HCT116 (cell line): ENCODE measurements around the gene UBQLNL. TPM values are rescaled to one million over a fixed set of nuclear protein-coding genes. Genes with fewer than 3 reads are reported as not detected.

ENCODE experiments used
- ATAC-seq: fragments of 200-7000 bp; cut with Tn5 transposase; 2 replicates; pipeline ENCODE4 v1.9.1; 2020; ENCODE audit warnings: mild to moderate bottlenecking, moderate library complexity
- BruUV-seq: library from RNA; stranded (reverse); fragments of 400-500 nt; replicated peaks from 2 replicates; lab custom pipeline; 2021; lab: Mats Ljungman, UMichigan
- CTCF ChIA-PET: fragments of 300-600 bp; sonication (Branson Sonifier 250); formaldehyde crosslinking; loops from one replicate; lab custom pipeline; 2021; ENCODE audit warnings: antibody characterized with exemption; lab: Charles Lee
- POLR2A ChIA-PET: fragments of 300-600, 350-600 bp; sonication (Branson Sonifier 250); formaldehyde crosslinking; loops from one replicate; lab custom pipeline; 2021; ENCODE audit warnings: antibody characterized with exemption; lab: Charles Lee
- RAD21 ChIA-PET, 2 experiments: fragments of 300-600 bp; sonication (Branson Sonifier 250); formaldehyde crosslinking; loops; one replicate each; lab custom pipeline; 2023; ENCODE audit warnings: low total read pairs in 2 of 2; ENCODE audit not compliant: uncharacterized antibody in 2 of 2, unreplicated experiment in 2 of 2, low non-redundant PET in 1 of 2; lab: Charles Lee
- DNase-seq: peaks from one replicate; pipeline ENCODE4 v3.0.0-alpha.2; 2010; ENCODE audit warnings: low read depth, low spot score
- H2AFZ ChIP-seq: fragments of 200-600 bp; shearing (Covaris generic), sonication (generic); 2 replicates; pipeline ENCODE4 v1.6.1; 2017; ENCODE audit warnings: low read depth, mixed run types, mixed read lengths, antibody characterized with exemption, low read length; ENCODE audit not compliant: poor library complexity, severe bottlenecking
- H3K27ac ChIP-seq: 2 replicates; pipeline ENCODE4 v1.5.1; 2012; ENCODE audit warnings: low read depth, low read length
- H3K27me3 ChIP-seq: fragments of 200-600 bp; sonication (generic); 2 replicates; pipeline ENCODE4 v1.6.1; 2016; ENCODE audit warnings: mixed run types, low read length, mixed read lengths; ENCODE audit not compliant: insufficient read depth
- H3K36me3 ChIP-seq, 2 experiments: fragments of 200-500 bp in 1 of 2; fragments of 200-600 bp in 1 of 2; sonication (Bioruptor generic) in 1 of 2; sonication (generic) in 1 of 2; 2 replicates each; pipeline versions ENCODE4 v1.5.1 to v1.6.1; 2014 to 2016; ENCODE audit warnings: low read length in 2 of 2, inconsistent platforms in 1 of 2, mixed read lengths in 1 of 2, mixed run types in 1 of 2; ENCODE audit not compliant: insufficient read depth in 2 of 2, control insufficient read depth in 1 of 2
- H3K4me1 ChIP-seq, 2 experiments: fragments of 200-600 bp in 1 of 2; sonication (generic) in 1 of 2; 2 replicates each; pipeline versions ENCODE4 v1.5.1 to v1.6.1; 2012 to 2017; ENCODE audit warnings: low read length in 2 of 2, inconsistent platforms in 1 of 2, mild to moderate bottlenecking in 1 of 2, mixed read lengths in 1 of 2, mixed run types in 1 of 2, moderate library complexity in 1 of 2; ENCODE audit not compliant: insufficient read depth in 2 of 2, control insufficient read depth in 1 of 2
- H3K4me2 ChIP-seq: fragments of 200-600 bp; sonication (generic); 2 replicates; pipeline ENCODE4 v1.6.1; 2017; ENCODE audit warnings: mixed run types, low read length, mixed read lengths
- H3K4me3 ChIP-seq, 2 experiments: fragments of 200-600 bp in 1 of 2; sonication (generic) in 1 of 2; replicated peaks in 1 of 2; 2 replicates each; pipeline ENCODE4 v1.5.1; 2011 to 2016; ENCODE audit warnings: low read length in 2 of 2, control low read depth in 1 of 2, low read depth in 1 of 2, mild to moderate bottlenecking in 1 of 2, mixed read lengths in 1 of 2, mixed run types in 1 of 2
- H3K79me2 ChIP-seq: fragments of 200-600 bp; sonication (generic); 2 replicates; pipeline ENCODE4 v1.6.1; 2017; ENCODE audit warnings: mild to moderate bottlenecking, mixed run types, low read length, moderate library complexity, mixed read lengths; ENCODE audit not compliant: insufficient read depth
- H3K9ac ChIP-seq: fragments of 200-600 bp; sonication (generic); 2 replicates; pipeline ENCODE4 v1.6.1; 2016; ENCODE audit warnings: low read length, mixed read lengths
- H3K9me2 ChIP-seq: fragments of 200-600 bp; sonication (generic), shearing (Covaris generic); 2 replicates; pipeline ENCODE4 v1.6.1; 2017; ENCODE audit warnings: mixed run types, mild to moderate bottlenecking, moderate library complexity; ENCODE audit not compliant: insufficient read depth
- H3K9me3 ChIP-seq, 2 experiments: fragments of 200-500 bp in 1 of 2; fragments of 200-600 bp in 1 of 2; sonication (Bioruptor generic) in 1 of 2; sonication (generic) in 1 of 2; 2 replicates each; pipeline ENCODE4 v1.6.1; 2014 to 2017; ENCODE audit warnings: low read length in 2 of 2, mixed read lengths in 2 of 2, inconsistent platforms in 1 of 2, low read depth in 1 of 2, mild to moderate bottlenecking in 1 of 2, mixed run types in 1 of 2, moderate library complexity in 1 of 2; ENCODE audit not compliant: control insufficient read depth in 1 of 2, insufficient read depth in 1 of 2
- H4K20me1 ChIP-seq: fragments of 200-600 bp; sonication (generic), shearing (Covaris generic); 2 replicates; pipeline ENCODE4 v1.6.1; 2017; ENCODE audit warnings: mixed run types, mild to moderate bottlenecking, moderate library complexity; ENCODE audit not compliant: insufficient read depth
- ATF3 ChIP-seq: IDR thresholded peaks from 2 replicates; pipeline ENCODE4 v1.6.1; 2012
- CTCF ChIP-seq, 3 experiments: fragments of 200-600 bp in 1 of 3; sonication (generic) in 1 of 3; IDR thresholded peaks in 2 of 3; conservative IDR thresholded peaks in 1 of 3; 2 replicates each; pipeline ENCODE4 v1.5.1; 2012 to 2017; ENCODE audit warnings: low read depth in 2 of 3, low read length in 2 of 3, antibody characterized with exemption in 1 of 3, borderline replicate concordance in 1 of 3, control low read depth in 1 of 3, mild to moderate bottlenecking in 1 of 3, mixed read lengths in 1 of 3, mixed run types in 1 of 3, moderate library complexity in 1 of 3; ENCODE audit not compliant: insufficient read depth in 1 of 3
- EGR1 ChIP-seq: IDR thresholded peaks from 2 replicates; pipeline ENCODE4 v1.6.1; 2012; ENCODE audit warnings: low read depth
- ELF1 ChIP-seq: IDR thresholded peaks from 2 replicates; pipeline ENCODE4 v1.6.1; 2012; ENCODE audit warnings: low read depth, borderline replicate concordance
- EZH2phosphoT487 ChIP-seq: fragments of 200-600 bp; IDR thresholded peaks from 2 replicates; pipeline ENCODE4 v1.6.1; 2018; ENCODE audit warnings: antibody characterized with exemption, borderline replicate concordance
- FOSL1 ChIP-seq: IDR thresholded peaks from 2 replicates; pipeline ENCODE4 v1.6.1; 2012; ENCODE audit warnings: low read depth
- JUND ChIP-seq: IDR thresholded peaks from 2 replicates; pipeline ENCODE4 v1.6.1; 2012
- MAX ChIP-seq: IDR thresholded peaks from 2 replicates; pipeline ENCODE4 v1.6.1; 2012
- POLR2A ChIP-seq: IDR thresholded peaks from 2 replicates; pipeline ENCODE4 v1.7.0; 2011; ENCODE audit warnings: borderline replicate concordance; ENCODE audit not compliant: insufficient read depth, insufficient read length; ENCODE audit errors: extremely low read depth
- POLR2AphosphoS5 ChIP-seq: IDR thresholded peaks from 2 replicates; pipeline ENCODE4 v1.6.1; 2011; ENCODE audit warnings: mild to moderate bottlenecking, low read depth, low read length, moderate library complexity
- RAD21 ChIP-seq: IDR thresholded peaks from 2 replicates; pipeline ENCODE4 v1.6.1; 2012; ENCODE audit warnings: low read depth, mild to moderate bottlenecking
- SIN3A ChIP-seq: IDR thresholded peaks from 2 replicates; pipeline ENCODE4 v1.6.1; 2012; ENCODE audit warnings: low read depth
- SRF ChIP-seq: IDR thresholded peaks from 2 replicates; pipeline ENCODE4 v1.6.1; 2012; ENCODE audit warnings: low read depth
- TCF7L2 ChIP-seq: IDR thresholded peaks from 2 replicates; pipeline ENCODE4 v1.7.0; 2011; ENCODE audit warnings: borderline replicate concordance, inconsistent platforms; ENCODE audit not compliant: insufficient read depth, insufficient read length; ENCODE audit errors: extremely low read depth
- YY1 ChIP-seq: IDR thresholded peaks from 2 replicates; pipeline ENCODE4 v1.6.1; 2011; ENCODE audit warnings: low read length, low read depth, moderate library complexity, mild to moderate bottlenecking; ENCODE audit not compliant: insufficient replicate concordance; ENCODE audit errors: extremely low read depth
- ZBTB33 ChIP-seq: IDR thresholded peaks from 2 replicates; pipeline ENCODE4 v1.6.1; 2011; ENCODE audit warnings: mild to moderate bottlenecking, low read length, moderate library complexity; ENCODE audit not compliant: insufficient replicate concordance; ENCODE audit errors: extremely low read depth
- ZFX ChIP-seq: fragments of 450-650 bp; IDR thresholded peaks from 2 replicates; pipeline ENCODE4 v1.6.1; 2017
- ZNF274 ChIP-seq: fragments of 200-500 bp; sonication (Bioruptor generic); IDR thresholded peaks from 2 replicates; pipeline ENCODE4 v1.6.1; 2014; ENCODE audit warnings: mild to moderate bottlenecking, low read depth, low read length, inconsistent platforms
- intact Hi-C: fragments of 100-400 bp; cut with micrococcal nuclease; formaldehyde crosslinking; loops from 2 replicates; pipeline ENCODE4 v1.10.0; 2022
- total RNA-seq: library from RNA; stranded (reverse); gene quantifications from one replicate; pipeline ENCODE4 v1.2.1, GENCODE V29; 2021; ENCODE audit not compliant: unreplicated experiment
- TF ChIP-seq, protein P1 (sequence below): IDR thresholded peaks from 2 replicates; pipeline ENCODE4 v1.6.1; 2012; ENCODE audit warnings: low read depth

The UBQLNL gene
- total RNA-seq, 1 experiment from 2014 or later, result not detected

DNA sequence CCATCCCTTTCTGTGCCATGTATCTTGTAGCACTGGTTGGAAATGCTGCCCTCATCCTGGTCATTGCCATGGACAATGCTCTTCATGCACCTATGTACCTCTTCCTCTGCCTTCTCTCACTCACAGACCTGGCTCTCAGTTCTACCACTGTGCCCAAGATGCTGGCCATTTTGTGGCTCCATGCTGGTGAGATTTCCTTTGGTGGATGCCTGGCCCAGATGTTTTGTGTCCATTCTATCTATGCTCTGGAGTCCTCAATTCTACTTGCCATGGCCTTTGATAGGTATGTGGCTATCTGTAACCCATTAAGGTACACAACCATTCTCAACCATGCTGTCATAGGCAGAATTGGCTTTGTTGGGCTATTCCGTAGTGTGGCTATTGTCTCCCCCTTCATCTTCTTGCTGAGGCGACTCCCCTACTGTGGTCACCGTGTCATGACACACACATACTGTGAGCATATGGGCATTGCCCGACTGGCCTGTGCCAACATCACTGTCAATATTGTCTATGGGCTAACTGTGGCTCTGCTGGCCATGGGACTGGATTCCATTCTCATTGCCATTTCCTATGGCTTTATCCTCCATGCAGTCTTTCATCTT lies 27.6 kb downstream of the UBQLNL start:
- H3K4me2 ChIP-seq, result no peak overlapping the region; the same call in 1 of the 2 replicates
- H3K79me2 ChIP-seq, result peaks cover 100% of the 10 kb centered on the region
- peaks cover 85% of the 10 kb centered on the region; the same call in 1 of the 2 replicates for H4K20me1 ChIP-seq
- DNase-seq (no peak), ATAC-seq (peak; percentile 25; the same call in 1 of the 2 replicates)
- H2AFZ ChIP-seq, result no peak overlapping the region
- TF ChIP-seq JUND (no peak), POLR2AphosphoS5 (no peak), MAX (no peak), ZFX (no peak), YY1 (no peak), EGR1 (no peak), POLR2A (no peak), SIN3A (no peak), ELF1 (no peak), SRF (no peak), ZNF274 (no peak), ZBTB33 (no peak), RAD21 (no peak), TCF7L2 (no peak), FOSL1 (no peak), CTCF (IDR thresholded peaks at IDR 0.05 in 2 of 3, conservative IDR thresholded peaks at IDR 0.05 in 1 of 3; ENCODE audit: borderline replicate concordance in 1 of 3, insufficient read depth in 1 of 3, low read depth in 2 of 3, low read length in 2 of 3) (no peak), ATF3 (no peak), EZH2phosphoT487 (no peak)
- TF ChIP-seq, protein P1, sequence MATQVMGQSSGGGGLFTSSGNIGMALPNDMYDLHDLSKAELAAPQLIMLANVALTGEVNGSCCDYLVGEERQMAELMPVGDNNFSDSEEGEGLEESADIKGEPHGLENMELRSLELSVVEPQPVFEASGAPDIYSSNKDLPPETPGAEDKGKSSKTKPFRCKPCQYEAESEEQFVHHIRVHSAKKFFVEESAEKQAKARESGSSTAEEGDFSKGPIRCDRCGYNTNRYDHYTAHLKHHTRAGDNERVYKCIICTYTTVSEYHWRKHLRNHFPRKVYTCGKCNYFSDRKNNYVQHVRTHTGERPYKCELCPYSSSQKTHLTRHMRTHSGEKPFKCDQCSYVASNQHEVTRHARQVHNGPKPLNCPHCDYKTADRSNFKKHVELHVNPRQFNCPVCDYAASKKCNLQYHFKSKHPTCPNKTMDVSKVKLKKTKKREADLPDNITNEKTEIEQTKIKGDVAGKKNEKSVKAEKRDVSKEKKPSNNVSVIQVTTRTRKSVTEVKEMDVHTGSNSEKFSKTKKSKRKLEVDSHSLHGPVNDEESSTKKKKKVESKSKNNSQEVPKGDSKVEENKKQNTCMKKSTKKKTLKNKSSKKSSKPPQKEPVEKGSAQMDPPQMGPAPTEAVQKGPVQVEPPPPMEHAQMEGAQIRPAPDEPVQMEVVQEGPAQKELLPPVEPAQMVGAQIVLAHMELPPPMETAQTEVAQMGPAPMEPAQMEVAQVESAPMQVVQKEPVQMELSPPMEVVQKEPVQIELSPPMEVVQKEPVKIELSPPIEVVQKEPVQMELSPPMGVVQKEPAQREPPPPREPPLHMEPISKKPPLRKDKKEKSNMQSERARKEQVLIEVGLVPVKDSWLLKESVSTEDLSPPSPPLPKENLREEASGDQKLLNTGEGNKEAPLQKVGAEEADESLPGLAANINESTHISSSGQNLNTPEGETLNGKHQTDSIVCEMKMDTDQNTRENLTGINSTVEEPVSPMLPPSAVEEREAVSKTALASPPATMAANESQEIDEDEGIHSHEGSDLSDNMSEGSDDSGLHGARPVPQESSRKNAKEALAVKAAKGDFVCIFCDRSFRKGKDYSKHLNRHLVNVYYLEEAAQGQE, result no peak
- CTCF ChIA-PET, result no interaction called here
- peaks cover 0 to 74% of the 10 kb centered on the region in 2 experiments; a peak in 3 of 4 replicates for H3K4me1 ChIP-seq
- POLR2A ChIA-PET, result interaction anchor here (1.8 to 7.1 kb wide), 2 partner anchors 16 to 17 kb away, joined by 9 to 56 read pairs; no protein-coding TSS in a partner anchor
- peak overlapping the region; percentile 6; the same call in 1 of the 2 replicates for H3K27ac ChIP-seq
- RAD21 ChIA-PET, result no interaction called here
- H3K9me2 ChIP-seq, result no peaks in the 10 kb centered on the region
- peaks cover 3 to 76% of the 10 kb centered on the region in 2 experiments for H3K36me3 ChIP-seq
- no peak overlapping the region for H3K4me3 ChIP-seq
- intact Hi-C loops, result no loop called here
- BruUV-seq, result no TSS peak
- H3K9me3 ChIP-seq, result no peaks in the 10 kb centered on the region
- H3K9ac ChIP-seq, result peak overlapping the region; percentile 21
- no peaks in the 10 kb centered on the region for H3K27me3 ChIP-seq
